ENCODE data around the gene RPS19BP1.

The RPS19BP1 gene

DNA sequence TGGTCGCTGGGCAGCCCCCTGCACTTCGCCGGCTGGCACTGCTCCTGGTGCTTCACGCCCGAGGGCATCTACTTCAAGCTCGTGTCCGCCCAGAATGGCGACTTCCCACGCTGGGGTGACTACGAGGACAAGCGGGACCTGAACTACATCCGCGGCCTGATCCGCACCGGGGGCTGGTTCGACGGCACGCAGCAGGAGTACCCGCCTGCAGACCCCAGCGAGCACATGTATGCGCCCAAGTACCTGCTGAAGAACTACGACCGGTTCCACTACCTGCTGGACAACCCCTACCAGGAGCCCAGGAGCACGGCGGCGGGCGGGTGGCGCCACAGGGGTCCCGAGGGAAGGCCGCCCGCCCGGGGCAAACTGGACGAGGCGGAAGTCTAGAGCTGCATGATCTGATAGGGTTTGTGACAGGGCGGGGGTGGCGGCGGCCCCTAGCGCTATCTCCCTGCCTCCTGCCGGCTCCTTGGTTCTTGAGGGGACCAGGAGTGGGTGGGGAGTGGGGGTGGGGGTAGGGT, 43.9 kb downstream of the RPS19BP1 start:
- Histone ChIP-seq H3K4me2 (ENCODE audit: low read depth, low read length, poor library complexity, severe bottlenecking) (no peak overlapping the region), H3K27ac (ENCODE audit: low read depth, low read length) (no peak overlapping the region), H3F3A (ENCODE audit: insufficient read depth) (peaks cover 23% of the 10 kb centered on the region), H3K9ac (ENCODE audit: low read length) (no peak overlapping the region), H4K20me1 (ENCODE audit: low read depth, low read length) (no peaks in the 10 kb centered on the region; the same call in 1 of the 2 replicates), H3K4me3 (ENCODE audit: insufficient read depth, low read length, poor library complexity, severe bottlenecking) (no peak overlapping the region), H2AFZ (ENCODE audit: low read depth, low read length, severe bottlenecking) (no peak overlapping the region), H3K79me2 (ENCODE audit: insufficient read depth, low read length) (peaks cover 38% of the 10 kb centered on the region), H3K9me3 (ENCODE audit: insufficient read depth, low read length) (no peaks in the 10 kb centered on the region), H3K36me3 (ENCODE audit: low read length) (peaks cover 4% of the 10 kb centered on the region; the same call in 1 of the 2 replicates), H3K27me3 (ENCODE audit: low read length) (no peaks in the 10 kb centered on the region), H3K9me2 (replicated peaks; ENCODE audit: insufficient read depth, low read length) (no peaks in the 10 kb centered on the region)
- TF ChIP-seq, protein P1, sequence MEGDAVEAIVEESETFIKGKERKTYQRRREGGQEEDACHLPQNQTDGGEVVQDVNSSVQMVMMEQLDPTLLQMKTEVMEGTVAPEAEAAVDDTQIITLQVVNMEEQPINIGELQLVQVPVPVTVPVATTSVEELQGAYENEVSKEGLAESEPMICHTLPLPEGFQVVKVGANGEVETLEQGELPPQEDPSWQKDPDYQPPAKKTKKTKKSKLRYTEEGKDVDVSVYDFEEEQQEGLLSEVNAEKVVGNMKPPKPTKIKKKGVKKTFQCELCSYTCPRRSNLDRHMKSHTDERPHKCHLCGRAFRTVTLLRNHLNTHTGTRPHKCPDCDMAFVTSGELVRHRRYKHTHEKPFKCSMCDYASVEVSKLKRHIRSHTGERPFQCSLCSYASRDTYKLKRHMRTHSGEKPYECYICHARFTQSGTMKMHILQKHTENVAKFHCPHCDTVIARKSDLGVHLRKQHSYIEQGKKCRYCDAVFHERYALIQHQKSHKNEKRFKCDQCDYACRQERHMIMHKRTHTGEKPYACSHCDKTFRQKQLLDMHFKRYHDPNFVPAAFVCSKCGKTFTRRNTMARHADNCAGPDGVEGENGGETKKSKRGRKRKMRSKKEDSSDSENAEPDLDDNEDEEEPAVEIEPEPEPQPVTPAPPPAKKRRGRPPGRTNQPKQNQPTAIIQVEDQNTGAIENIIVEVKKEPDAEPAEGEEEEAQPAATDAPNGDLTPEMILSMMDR (IDR thresholded peaks at IDR 0.05; ENCODE audit: insufficient read depth, low read length, poor library complexity, severe bottlenecking) = no peak
- no peak for TF ChIP-seq EZH2phosphoT487 (conservative IDR thresholded peaks at IDR 0.05; ENCODE audit: low read length)

DNA sequence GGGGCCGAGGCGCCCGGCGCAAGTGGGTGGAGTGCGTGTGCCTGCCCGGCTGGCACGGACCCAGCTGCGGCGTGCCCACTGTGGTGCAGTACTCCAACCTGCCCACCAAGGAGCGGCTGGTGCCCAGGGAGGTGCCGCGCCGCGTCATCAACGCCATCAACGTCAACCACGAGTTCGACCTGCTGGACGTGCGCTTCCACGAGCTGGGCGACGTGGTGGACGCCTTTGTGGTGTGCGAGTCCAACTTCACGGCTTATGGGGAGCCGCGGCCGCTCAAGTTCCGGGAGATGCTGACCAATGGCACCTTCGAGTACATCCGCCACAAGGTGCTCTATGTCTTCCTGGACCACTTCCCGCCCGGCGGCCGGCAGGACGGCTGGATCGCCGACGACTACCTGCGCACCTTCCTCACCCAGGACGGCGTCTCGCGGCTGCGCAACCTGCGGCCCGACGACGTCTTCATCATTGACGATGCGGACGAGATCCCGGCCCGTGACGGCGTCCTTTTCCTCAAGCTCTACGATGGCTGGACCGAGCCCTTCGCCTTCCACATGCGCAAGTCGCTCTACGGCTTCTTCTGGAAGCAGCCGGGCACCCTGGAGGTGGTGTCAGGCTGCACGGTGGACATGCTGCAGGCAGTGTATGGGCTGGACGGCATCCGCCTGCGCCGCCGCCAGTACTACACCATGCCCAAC, 44.6 kb downstream of the RPS19BP1 start:
- no peak overlapping the region for H3K4me2 ChIP-seq (ENCODE audit: low read depth, low read length, poor library complexity, severe bottlenecking)
- H3K79me2 ChIP-seq (ENCODE audit: insufficient read depth, low read length) = peaks cover 44% of the 10 kb centered on the region
- no peak overlapping the region for H2AFZ ChIP-seq (ENCODE audit: low read depth, low read length, severe bottlenecking)
- H3K27ac ChIP-seq (ENCODE audit: low read depth, low read length) = no peak overlapping the region
- no peaks in the 10 kb centered on the region for H3K27me3 ChIP-seq (ENCODE audit: low read length)
- H3K9me2 ChIP-seq (replicated peaks; ENCODE audit: insufficient read depth, low read length) = no peaks in the 10 kb centered on the region
- H3K9ac ChIP-seq (ENCODE audit: low read length) = no peak overlapping the region
- no peak overlapping the region for H3K4me3 ChIP-seq (ENCODE audit: insufficient read depth, low read length, poor library complexity, severe bottlenecking)
- no peaks in the 10 kb centered on the region; the same call in 1 of the 2 replicates for H4K20me1 ChIP-seq (ENCODE audit: low read depth, low read length)
- H3F3A ChIP-seq (ENCODE audit: insufficient read depth) = peaks cover 20% of the 10 kb centered on the region
- no peak for TF ChIP-seq EZH2phosphoT487 (conservative IDR thresholded peaks at IDR 0.05; ENCODE audit: low read length)
- TF ChIP-seq, protein P1 (IDR thresholded peaks at IDR 0.05; ENCODE audit: insufficient read depth, low read length, poor library complexity, severe bottlenecking) = no peak
- no peaks in the 10 kb centered on the region for H3K9me3 ChIP-seq (ENCODE audit: insufficient read depth, low read length)
- H3K36me3 ChIP-seq (ENCODE audit: low read length) = peaks cover 4% of the 10 kb centered on the region; the same call in 1 of the 2 replicates

DNA sequence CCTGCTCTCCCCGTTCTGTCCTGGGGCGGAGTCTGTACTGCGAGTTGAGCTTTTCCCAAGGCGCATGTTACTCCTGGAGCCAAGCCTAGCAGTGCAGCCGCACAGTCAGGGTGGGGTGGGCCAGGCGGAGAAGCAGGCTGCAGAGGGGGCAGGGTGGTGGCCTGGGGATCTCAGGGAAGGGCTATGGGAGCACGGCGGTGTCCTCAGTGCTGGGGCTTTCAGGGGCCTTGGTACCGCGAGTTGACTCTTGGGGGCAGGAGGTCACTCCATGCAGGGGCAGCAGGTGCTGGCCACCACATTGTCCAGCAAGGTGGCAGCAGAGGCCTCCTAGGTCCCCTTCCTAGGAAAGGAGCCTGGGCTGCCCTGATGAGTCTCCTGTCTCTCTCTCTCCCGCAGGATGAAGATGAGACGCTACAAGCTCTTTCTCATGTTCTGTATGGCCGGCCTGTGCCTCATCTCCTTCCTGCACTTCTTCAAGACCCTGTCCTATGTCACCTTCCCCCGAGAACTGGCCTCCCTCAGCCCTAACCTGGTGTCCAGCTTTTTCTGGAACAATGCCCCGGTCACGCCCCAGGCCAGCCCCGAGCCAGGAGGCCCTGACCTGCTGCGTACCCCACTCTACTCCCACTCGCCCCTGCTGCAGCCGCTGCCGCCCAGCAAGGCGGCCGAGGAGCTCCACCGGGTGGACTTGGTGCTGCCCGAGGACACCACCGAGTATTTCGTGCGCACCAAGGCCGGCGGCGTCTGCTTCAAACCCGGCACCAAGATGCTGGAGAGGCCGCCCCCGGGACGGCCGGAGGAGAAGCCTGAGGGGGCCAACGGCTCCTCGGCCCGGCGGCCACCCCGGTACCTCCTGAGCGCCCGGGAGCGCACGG, 45.4 kb downstream of the RPS19BP1 start:
- H3K36me3 ChIP-seq (ENCODE audit: low read length) = peaks cover 4% of the 10 kb centered on the region; the same call in 1 of the 2 replicates
- no peaks in the 10 kb centered on the region for H3K27me3 ChIP-seq (ENCODE audit: low read length)
- no peaks in the 10 kb centered on the region for H3K9me2 ChIP-seq (replicated peaks; ENCODE audit: insufficient read depth, low read length)
- H3K79me2 ChIP-seq (ENCODE audit: insufficient read depth, low read length) = peaks cover 51% of the 10 kb centered on the region
- H3K9me3 ChIP-seq (ENCODE audit: insufficient read depth, low read length) = no peaks in the 10 kb centered on the region
- peaks cover 20% of the 10 kb centered on the region for H3F3A ChIP-seq (ENCODE audit: insufficient read depth)
- no peak overlapping the region for H3K4me3 ChIP-seq (ENCODE audit: insufficient read depth, low read length, poor library complexity, severe bottlenecking)
- no peak overlapping the region for H3K4me2 ChIP-seq (ENCODE audit: low read depth, low read length, poor library complexity, severe bottlenecking)
- TF ChIP-seq, protein P1 (IDR thresholded peaks at IDR 0.05; ENCODE audit: insufficient read depth, low read length, poor library complexity, severe bottlenecking) = no peak
- no peak for TF ChIP-seq EZH2phosphoT487 (conservative IDR thresholded peaks at IDR 0.05; ENCODE audit: low read length)
- H3K27ac ChIP-seq (ENCODE audit: low read depth, low read length) = no peak overlapping the region
- H3K9ac ChIP-seq (ENCODE audit: low read length) = no peak overlapping the region
- no peaks in the 10 kb centered on the region; the same call in 1 of the 2 replicates for H4K20me1 ChIP-seq (ENCODE audit: low read depth, low read length)
- no peak overlapping the region for H2AFZ ChIP-seq (ENCODE audit: low read depth, low read length, severe bottlenecking)
